ENCODE results near the gene SLF1.
"Not testable (repeated sequence)": the region's sequence is repeated elsewhere in the genome, so short reads cannot be mapped to it uniquely, and the experiment has no call there.

Gene SLF1

DNA sequence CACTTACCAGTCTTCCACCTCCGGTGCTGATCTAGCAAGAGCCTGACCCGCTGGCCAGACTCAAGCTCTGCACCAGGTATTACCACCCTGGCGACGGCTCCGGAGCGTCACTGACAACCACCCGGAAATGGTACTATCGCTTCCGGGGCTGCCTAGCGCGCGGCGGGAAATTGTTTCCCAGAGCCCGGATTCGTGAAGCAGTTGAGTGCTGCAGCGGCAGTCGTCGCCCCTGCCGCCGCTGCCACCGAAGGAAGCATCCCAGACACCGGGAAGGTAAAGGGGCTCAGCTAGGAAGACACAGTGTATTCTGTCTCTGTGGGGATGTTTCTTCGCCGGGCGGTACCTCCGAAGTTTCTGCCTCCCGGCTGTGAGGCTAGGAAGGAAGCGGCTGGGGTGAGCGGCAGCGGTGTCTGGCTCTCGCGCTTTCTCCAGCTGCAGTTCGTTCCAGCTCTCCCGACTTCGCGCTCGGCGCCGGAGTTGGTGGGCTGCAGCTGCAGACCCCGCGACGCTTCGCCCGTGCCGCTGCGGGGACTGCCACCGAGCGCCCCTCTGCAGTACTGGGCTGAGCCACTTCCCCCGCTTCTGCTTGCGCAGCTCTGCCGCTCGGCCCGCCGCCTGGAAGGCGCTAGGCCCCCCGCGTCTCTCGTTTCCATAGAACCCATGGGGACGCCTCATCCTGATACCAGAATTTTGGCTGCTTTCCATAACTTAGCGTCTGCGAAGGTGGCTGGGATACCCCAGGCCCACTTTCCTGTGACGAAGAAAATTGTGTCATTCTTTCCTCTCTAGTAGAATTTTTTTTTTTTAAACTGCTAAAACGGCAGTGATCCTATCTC is at the start of gene SLF1, which contains the start of gene KIAA0825:
TSS of gene SLF1 (plus strand) at position 177 of the 836 bp plus-strand sequence. CDS start 10,142 bp downstream, outside the sequence.
TSS of gene KIAA0825 (minus strand) at position 112 of the 836 bp plus-strand sequence. CDS start 81,478 bp downstream, outside the sequence.
- peak within 1 kb of the TSS; percentile 82 for H3K4me3 ChIP-seq (ENCODE audit: low read depth, low read length)
- DNase-seq (ENCODE audit: low read depth): peak; percentile 92
- TF ChIP-seq, protein P1, sequence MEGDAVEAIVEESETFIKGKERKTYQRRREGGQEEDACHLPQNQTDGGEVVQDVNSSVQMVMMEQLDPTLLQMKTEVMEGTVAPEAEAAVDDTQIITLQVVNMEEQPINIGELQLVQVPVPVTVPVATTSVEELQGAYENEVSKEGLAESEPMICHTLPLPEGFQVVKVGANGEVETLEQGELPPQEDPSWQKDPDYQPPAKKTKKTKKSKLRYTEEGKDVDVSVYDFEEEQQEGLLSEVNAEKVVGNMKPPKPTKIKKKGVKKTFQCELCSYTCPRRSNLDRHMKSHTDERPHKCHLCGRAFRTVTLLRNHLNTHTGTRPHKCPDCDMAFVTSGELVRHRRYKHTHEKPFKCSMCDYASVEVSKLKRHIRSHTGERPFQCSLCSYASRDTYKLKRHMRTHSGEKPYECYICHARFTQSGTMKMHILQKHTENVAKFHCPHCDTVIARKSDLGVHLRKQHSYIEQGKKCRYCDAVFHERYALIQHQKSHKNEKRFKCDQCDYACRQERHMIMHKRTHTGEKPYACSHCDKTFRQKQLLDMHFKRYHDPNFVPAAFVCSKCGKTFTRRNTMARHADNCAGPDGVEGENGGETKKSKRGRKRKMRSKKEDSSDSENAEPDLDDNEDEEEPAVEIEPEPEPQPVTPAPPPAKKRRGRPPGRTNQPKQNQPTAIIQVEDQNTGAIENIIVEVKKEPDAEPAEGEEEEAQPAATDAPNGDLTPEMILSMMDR (conservative IDR thresholded peaks at IDR 0.05; ENCODE audit: low read depth, low read length): no peak

DNA sequence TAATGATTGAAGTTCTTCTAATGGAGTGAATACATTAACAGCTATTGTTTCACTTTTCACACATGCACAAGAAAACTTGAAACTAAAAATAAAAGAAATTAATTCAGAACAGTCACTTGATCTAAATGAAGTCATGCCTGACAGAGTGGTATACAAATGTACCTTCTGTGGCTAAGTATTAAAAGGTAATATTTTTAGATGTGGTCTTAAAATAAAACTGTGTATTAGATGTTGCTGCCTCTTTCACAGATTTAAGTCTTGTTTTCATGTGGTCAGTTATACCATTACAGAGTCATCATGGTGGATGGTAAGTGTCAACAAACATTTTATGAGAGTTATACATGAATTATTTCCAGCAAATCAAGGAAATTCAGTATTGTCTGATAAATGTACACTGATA is 47.1 kb upstream of the SLF1 start:
- DNase-seq (ENCODE audit: low read depth): no peak
- H3K4me3 ChIP-seq (ENCODE audit: low read depth, low read length): no peak overlapping the region
- TF ChIP-seq, protein P1 (conservative IDR thresholded peaks at IDR 0.05; ENCODE audit: low read depth, low read length): no peak

DNA sequence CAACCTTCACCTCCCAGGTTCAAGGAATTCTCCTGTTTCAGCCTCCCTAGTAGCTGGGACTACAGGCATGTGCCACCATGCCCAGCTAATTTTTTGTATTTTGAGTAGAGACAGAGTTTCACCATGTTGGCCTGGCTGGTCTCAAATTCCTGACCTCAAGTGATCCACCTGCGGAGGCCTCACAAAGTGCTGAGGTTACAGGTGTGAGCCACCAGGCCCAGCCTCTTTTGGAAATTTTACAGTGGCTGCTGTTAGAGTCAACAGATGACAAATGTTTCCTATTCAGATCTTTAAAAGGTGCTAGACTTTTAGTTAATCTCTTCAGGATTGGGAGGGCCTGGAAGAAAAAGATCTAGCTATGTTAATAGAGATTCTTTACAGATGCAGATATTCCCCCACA is 45.1 kb upstream of the SLF1 start:
- H3K4me3 ChIP-seq (ENCODE audit: low read depth, low read length); DNase-seq (ENCODE audit: low read depth): not testable (repeated sequence)

DNA sequence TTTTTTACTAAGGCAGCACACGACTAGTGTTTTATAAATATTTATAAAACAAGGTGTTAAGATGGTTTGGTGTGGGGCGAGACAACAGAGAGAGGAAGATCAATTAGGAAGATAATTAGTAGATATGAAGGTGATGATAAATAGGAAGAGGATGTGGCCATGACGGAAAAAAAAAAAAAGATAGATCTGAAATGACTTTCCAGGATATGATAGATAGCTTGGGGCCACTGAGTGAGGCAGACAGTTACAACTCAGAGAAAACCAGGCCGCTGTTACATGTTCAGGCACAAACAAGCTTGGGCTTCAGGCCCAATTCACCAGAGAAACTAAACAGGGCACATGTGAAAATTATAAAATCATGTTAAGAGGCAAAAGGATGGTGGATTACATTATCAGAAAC is 43.3 kb upstream of the SLF1 start:
- TF ChIP-seq, protein P1 (conservative IDR thresholded peaks at IDR 0.05; ENCODE audit: low read depth, low read length): no peak
- no peak for DNase-seq (ENCODE audit: low read depth)
- H3K4me3 ChIP-seq (ENCODE audit: low read depth, low read length): no peak overlapping the region

DNA sequence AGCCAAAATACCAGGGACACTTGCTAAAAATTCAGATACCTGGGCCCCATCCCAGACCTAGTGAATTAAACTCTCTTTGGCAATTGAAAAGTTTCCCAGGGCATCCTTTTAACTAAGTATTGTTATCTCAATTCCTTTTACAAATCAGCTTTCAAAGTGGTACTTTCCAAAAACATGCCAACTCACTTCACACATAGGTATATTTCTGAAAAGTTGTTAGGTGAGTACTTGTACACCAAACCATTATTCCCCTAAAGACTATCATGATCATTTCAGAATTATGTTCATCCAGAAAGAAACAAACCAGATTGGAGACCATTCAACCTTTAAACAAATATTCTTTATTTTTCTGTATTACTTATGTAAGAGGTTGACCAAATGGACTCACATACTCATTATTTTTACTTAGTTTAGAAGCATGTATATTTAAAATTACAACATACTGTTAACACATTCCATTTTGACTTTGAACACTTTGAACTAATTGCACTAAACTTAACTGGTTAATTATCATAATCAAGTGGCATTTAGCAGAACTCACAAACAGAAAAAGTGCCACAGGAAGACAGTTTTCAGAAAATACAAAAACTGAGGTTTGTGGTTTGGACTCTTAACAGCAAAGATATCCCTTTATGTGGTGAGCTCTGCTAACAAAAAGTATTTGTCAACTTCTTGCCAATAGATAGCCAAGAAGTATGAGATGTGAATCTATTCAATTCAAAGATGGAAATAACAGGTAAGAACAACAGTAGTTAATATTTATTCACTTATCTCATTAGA is 40.8 kb upstream of the SLF1 start:
- DNase-seq (ENCODE audit: low read depth): peak; percentile 17
- H3K4me3 ChIP-seq (ENCODE audit: low read depth, low read length): no peak overlapping the region
- TF ChIP-seq, protein P1 (conservative IDR thresholded peaks at IDR 0.05; ENCODE audit: low read depth, low read length): no peak

DNA sequence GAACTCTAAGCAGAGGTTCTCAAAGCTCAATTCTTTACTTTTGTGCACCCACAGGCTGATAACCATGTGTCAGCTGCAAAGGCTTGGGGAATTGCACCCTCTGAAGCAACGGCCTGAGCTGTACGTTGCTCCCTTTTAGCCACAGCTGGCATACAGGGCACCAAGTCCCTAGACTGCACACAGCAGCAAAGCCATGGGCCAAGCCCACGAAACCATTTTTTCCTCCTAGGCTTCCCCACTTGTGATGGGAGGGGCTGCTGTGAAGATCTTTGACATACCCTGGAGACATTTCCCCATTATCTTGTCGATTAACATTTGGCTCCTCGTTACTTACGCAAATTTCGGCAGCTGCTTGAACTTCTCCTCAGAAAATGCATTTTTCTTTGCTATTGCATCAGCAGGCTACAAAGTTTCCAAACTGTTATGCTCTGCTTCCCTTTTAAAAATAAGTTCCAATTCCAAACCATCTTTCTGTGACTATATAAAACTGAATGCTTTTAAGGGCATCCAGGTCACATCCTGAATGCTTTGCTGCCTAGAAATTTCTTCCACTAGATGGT is 23.1 kb upstream of the SLF1 start:
- no peak for DNase-seq (ENCODE audit: low read depth)
- TF ChIP-seq, protein P1 (conservative IDR thresholded peaks at IDR 0.05; ENCODE audit: low read depth, low read length): no peak
- no peak overlapping the region for H3K4me3 ChIP-seq (ENCODE audit: low read depth, low read length)

DNA sequence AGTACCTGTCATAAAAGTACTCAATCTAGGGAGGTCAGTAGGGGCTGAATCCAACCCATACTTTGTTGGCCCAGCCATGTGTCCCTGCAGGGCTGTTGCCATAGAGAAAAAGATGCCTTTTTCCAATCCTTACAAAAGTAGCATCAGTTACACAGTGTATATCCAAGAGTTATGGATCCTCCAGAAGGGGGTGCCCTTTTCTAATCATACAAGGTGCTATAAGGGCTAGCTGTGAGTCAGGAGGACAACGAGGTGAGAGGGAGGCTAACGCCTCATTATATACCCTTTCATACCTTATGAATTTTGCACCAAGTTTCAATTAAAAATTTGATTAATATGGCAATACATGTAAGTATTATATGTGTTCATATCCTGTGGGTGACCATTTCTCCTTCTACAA is 4.9 kb upstream of the SLF1 start:
- no peak overlapping the region for H3K4me3 ChIP-seq (ENCODE audit: low read depth, low read length)
- DNase-seq (ENCODE audit: low read depth): peak; percentile 71
- TF ChIP-seq, protein P1 (conservative IDR thresholded peaks at IDR 0.05; ENCODE audit: low read depth, low read length): peak; percentile 65

Measured in choroid plexus epithelial cell (primary cell).